ENCODE measurements around the gene LPP. TPM values are rescaled to one million over a fixed set of nuclear protein-coding genes. Genes with fewer than 3 reads are reported as not detected.

LPP gene
- total and polyA plus RNA-seq, 2 of the 13 experiments (the other 11 are each of a cell fraction or from before 2014, with no cell fraction given), result 19.2 to 29.9 TPM

- TF ChIP-seq, protein P1, sequence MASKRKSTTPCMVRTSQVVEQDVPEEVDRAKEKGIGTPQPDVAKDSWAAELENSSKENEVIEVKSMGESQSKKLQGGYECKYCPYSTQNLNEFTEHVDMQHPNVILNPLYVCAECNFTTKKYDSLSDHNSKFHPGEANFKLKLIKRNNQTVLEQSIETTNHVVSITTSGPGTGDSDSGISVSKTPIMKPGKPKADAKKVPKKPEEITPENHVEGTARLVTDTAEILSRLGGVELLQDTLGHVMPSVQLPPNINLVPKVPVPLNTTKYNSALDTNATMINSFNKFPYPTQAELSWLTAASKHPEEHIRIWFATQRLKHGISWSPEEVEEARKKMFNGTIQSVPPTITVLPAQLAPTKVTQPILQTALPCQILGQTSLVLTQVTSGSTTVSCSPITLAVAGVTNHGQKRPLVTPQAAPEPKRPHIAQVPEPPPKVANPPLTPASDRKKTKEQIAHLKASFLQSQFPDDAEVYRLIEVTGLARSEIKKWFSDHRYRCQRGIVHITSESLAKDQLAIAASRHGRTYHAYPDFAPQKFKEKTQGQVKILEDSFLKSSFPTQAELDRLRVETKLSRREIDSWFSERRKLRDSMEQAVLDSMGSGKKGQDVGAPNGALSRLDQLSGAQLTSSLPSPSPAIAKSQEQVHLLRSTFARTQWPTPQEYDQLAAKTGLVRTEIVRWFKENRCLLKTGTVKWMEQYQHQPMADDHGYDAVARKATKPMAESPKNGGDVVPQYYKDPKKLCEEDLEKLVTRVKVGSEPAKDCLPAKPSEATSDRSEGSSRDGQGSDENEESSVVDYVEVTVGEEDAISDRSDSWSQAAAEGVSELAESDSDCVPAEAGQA (IDR thresholded peaks at IDR 0.05; ENCODE audit: low read depth), result no peak
- TF ChIP-seq, protein P1 (CRISPR knock-in tag; IDR thresholded peaks at IDR 0.05; ENCODE audit: borderline replicate concordance), result no peak
- TF ChIP-seq ZFP41 (CRISPR knock-in tag; IDR thresholded peaks at IDR 0.05; ENCODE audit: borderline replicate concordance) (no peak), ZKSCAN8 (CRISPR knock-in tag; IDR thresholded peaks at IDR 0.05; ENCODE audit: borderline replicate concordance) (0 out of 2 replicates have a peak, but pooled peaks have one; percentile 43), TAF1 (CRISPR knock-in tag; IDR thresholded peaks at IDR 0.05) (no peak), SOX13 (IDR thresholded peaks at IDR 0.05) (no peak), SOX13 (CRISPR knock-in tag; conservative IDR thresholded peaks at IDR 0.05 in 1 of 2, IDR thresholded peaks at IDR 0.05 in 1 of 2) (peak in 1 of 2 experiments; percentile 67; a peak in 2 of 4 replicates), ZNF660 (CRISPR knock-in tag; IDR thresholded peaks at IDR 0.05; ENCODE audit: borderline replicate concordance, low read depth) (no peak), ZNF674 (CRISPR knock-in tag; IDR thresholded peaks at IDR 0.05; ENCODE audit: low read depth) (no peak)
- TF ChIP-seq, protein P2, sequence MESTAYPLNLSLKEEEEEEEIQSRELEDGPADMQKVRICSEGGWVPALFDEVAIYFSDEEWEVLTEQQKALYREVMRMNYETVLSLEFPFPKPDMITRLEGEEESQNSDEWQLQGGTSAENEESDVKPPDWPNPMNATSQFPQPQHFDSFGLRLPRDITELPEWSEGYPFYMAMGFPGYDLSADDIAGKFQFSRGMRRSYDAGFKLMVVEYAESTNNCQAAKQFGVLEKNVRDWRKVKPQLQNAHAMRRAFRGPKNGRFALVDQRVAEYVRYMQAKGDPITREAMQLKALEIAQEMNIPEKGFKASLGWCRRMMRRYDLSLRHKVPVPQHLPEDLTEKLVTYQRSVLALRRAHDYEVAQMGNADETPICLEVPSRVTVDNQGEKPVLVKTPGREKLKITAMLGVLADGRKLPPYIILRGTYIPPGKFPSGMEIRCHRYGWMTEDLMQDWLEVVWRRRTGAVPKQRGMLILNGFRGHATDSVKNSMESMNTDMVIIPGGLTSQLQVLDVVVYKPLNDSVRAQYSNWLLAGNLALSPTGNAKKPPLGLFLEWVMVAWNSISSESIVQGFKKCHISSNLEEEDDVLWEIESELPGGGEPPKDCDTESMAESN (CRISPR knock-in tag; conservative IDR thresholded peaks at IDR 0.05), result 0 out of 2 replicates have a peak, but pooled peaks have one; percentile 24
Observed at GRCh38 chr3:188712248-188712924, 558.4 kb downstream of the LPP start (continued).
